22Rv1 (cell line): ENCODE results near the gene PXMP4.

Experiments
- ZFX ChIP-seq: fragments of 450-650 bp; IDR thresholded peaks from 2 replicates; pipeline ENCODE4 v1.6.1; 2017; ENCODE audit warnings: antibody characterized with exemption, borderline replicate concordance
- TF ChIP-seq, protein P1 (sequence below): fragments of 450-650 bp; IDR thresholded peaks from 2 replicates; pipeline ENCODE4 v1.5.1; 2017; ENCODE audit warnings: mild to moderate bottlenecking

DNA sequence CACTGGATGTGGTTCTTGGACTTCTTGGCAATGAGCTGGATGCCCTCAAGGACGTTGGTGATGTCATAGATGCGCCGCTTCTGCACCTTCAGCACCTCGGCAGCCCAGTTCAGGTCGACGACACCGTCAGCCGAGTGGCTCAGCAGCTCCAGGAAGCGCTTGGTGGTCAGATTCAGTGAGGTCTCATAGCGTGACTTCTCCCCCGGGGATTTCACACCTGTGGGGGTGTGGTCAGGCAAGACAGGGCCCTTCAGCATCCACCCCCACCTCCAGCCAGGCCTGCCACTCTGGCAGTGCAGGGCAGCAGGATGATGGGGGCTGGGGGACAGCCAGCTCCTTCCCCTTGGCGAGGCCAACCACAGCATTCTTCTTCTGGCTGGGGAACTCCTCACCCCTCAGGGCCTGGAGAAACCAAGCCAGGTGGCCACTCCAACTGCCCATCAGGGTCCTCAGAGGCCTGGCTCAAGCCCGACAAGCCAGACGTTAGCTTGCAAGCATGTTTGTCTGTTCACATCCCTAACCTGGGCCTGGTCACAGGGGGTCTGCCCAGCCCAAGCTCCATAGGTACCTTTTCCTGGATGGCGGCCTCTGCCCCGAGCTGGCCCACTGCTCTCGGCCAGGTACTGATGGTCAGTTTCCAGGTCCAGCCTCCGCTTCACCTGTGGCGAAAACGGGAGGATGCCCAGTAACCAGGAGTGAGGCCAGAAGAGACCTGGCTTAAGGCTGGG is 40.2 kb downstream of the PXMP4 start:
- TF ChIP-seq, protein P1, sequence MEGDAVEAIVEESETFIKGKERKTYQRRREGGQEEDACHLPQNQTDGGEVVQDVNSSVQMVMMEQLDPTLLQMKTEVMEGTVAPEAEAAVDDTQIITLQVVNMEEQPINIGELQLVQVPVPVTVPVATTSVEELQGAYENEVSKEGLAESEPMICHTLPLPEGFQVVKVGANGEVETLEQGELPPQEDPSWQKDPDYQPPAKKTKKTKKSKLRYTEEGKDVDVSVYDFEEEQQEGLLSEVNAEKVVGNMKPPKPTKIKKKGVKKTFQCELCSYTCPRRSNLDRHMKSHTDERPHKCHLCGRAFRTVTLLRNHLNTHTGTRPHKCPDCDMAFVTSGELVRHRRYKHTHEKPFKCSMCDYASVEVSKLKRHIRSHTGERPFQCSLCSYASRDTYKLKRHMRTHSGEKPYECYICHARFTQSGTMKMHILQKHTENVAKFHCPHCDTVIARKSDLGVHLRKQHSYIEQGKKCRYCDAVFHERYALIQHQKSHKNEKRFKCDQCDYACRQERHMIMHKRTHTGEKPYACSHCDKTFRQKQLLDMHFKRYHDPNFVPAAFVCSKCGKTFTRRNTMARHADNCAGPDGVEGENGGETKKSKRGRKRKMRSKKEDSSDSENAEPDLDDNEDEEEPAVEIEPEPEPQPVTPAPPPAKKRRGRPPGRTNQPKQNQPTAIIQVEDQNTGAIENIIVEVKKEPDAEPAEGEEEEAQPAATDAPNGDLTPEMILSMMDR, result no peak
- TF ChIP-seq ZFX, result no peak
